ENCODE results near the gene PMPCB. TPM values are rescaled to one million over a fixed set of nuclear protein-coding genes. Genes with fewer than 3 reads are reported as not detected.

PMPCB gene
- total and polyA plus RNA-seq, 7 experiments from 2014 or later: 55.2 to 95.7 (median 76.9) TPM

GRCh38 chr7:103293526-103293925 lies 3.7 kb upstream of the PMPCB start:
- ChIA-PET POLR2A (no interaction called here), CTCF (no interaction called here)
- ATAC-seq: no peak
- Mint-ChIP-seq H3K36me3 (no peaks in the 10 kb centered on the region), H3K4me1 (peaks cover 12 to 29% (median 19%) of the 10 kb centered on the region in 7 donors), H3K27ac (no peak overlapping the region), H3K27me3 (peaks cover 0 to 19% (median 10%) of the 10 kb centered on the region in 5 donors), H3K9me3 (peaks cover 0 to 1% (median 0%) of the 10 kb centered on the region in 11 donors), H3K4me3 (no peak overlapping the region)
- Histone ChIP-seq H3K4me3 (ENCODE audit: low read length) (no peak overlapping the region), H3K27me3 (ENCODE audit: control insufficient read depth in 2 of 2, insufficient read depth in 2 of 2, low read length in 2 of 2) (no peaks in the 10 kb centered on the region), H3K27ac (ENCODE audit: low read depth, low read length) (no peak overlapping the region), H3K4me1 (ENCODE audit: control insufficient read depth in 2 of 2, insufficient read depth in 2 of 2, low read length in 2 of 2) (peaks cover 9 to 14% of the 10 kb centered on the region in 2 donors), H3K36me3 (ENCODE audit: control insufficient read depth in 2 of 3, insufficient read depth in 3 of 3, low read length in 3 of 3) (peaks cover 0 to 3% (median 0%) of the 10 kb centered on the region in 3 experiments), H3K9me3 (ENCODE audit: control insufficient read depth in 2 of 3, low read length in 3 of 3) (no peaks in the 10 kb centered on the region)
- intact Hi-C loops (cut with micrococcal nuclease): loop anchor here in 1 of 2 donors (10.0 kb wide), 1 partner anchor 1551 kb away; no protein-coding TSS in a partner anchor
- no peak for DNase-seq

- peaks cover 0 to 15% (median 11%) of the 10 kb centered on the region in 5 donors for H3K36me3 Mint-ChIP-seq
- peak overlapping the region; percentile 83 to 96 (median 90) for H3K4me3 Mint-ChIP-seq
- Histone ChIP-seq H3K9me3 (ENCODE audit: control insufficient read depth in 2 of 3, low read length in 3 of 3) (no peaks in the 10 kb centered on the region), H3K4me1 (ENCODE audit: control insufficient read depth in 2 of 2, insufficient read depth in 2 of 2, low read length in 2 of 2) (peaks cover 16 to 19% of the 10 kb centered on the region in 2 donors), H3K4me3 (ENCODE audit: low read length) (peak overlapping the region; percentile 80), H3K27me3 (ENCODE audit: control insufficient read depth in 2 of 2, insufficient read depth in 2 of 2, low read length in 2 of 2) (no peaks in the 10 kb centered on the region), H3K27ac (ENCODE audit: low read depth, low read length) (peak overlapping the region; percentile 90), H3K36me3 (ENCODE audit: control insufficient read depth in 2 of 3, insufficient read depth in 3 of 3, low read length in 3 of 3) (peaks cover 9 to 39% (median 14%) of the 10 kb centered on the region in 3 experiments)
- peak overlapping the region; percentile 80 to 94 (median 92) for H3K27ac Mint-ChIP-seq
- H3K9me3 Mint-ChIP-seq: peaks cover 0 to 1% (median 0%) of the 10 kb centered on the region in 11 donors
- intact Hi-C loops (cut with micrococcal nuclease): loop anchor here (1.0 to 10.0 kb wide), 13 partner anchors 18 to 1715 kb away; partner anchors contain the start of genes DNAJC2 (in 2 of the 2), ORC5 (in 2 of the 2), ARMC10 (in 1 of the 2) and FAM185A (in 1 of the 2)
- CTCF ChIA-PET: interaction anchor here (1.0 kb wide), 1 partner anchor 45 kb away, joined by 3 read pairs; no protein-coding TSS in a partner anchor
- no peak for ATAC-seq
- POLR2A ChIA-PET: interaction anchor here (0.5 to 2.9 kb wide), 3 partner anchors 13 to 50 kb away, joined by 3 to 18 read pairs (median 6); partner anchors contain the start of gene PSMC2
- H3K27me3 Mint-ChIP-seq: peaks cover 0 to 4% (median 0%) of the 10 kb centered on the region in 5 donors
- DNase-seq: no peak
- H3K4me1 Mint-ChIP-seq: peaks cover 21 to 50% (median 40%) of the 10 kb centered on the region in 7 donors
Observed at GRCh38 chr7:103297837-103298179, 573 bp downstream of the PMPCB start.

GRCh38 chr7:103299660-103300059 lies 2.4 kb downstream of the PMPCB start:
- H3K27ac Mint-ChIP-seq: no peak overlapping the region

GRCh38 chr7:103301441-103301840 lies 4.2 kb downstream of the PMPCB start:
- H3K4me3 ChIP-seq (ENCODE audit: low read length): no peak overlapping the region
- Mint-ChIP-seq H3K4me3 (no peak overlapping the region), H3K4me1 (peaks cover 24 to 48% (median 41%) of the 10 kb centered on the region in 7 donors), H3K27me3 (no peaks in the 10 kb centered on the region), H3K9me3 (peaks cover 0 to 1% (median 0%) of the 10 kb centered on the region in 11 donors), H3K27ac (peak overlapping the region in 2 of 9 donors; percentile 25 to 38), H3K36me3 (peaks cover 0 to 29% (median 19%) of the 10 kb centered on the region in 5 donors)
- POLR2A ChIA-PET: interaction anchor here (0.6 kb wide), 1 partner anchor 102 kb away, joined by 3 read pairs; no protein-coding TSS in a partner anchor
- H3K36me3 ChIP-seq (ENCODE audit: control insufficient read depth in 2 of 3, insufficient read depth in 3 of 3, low read length in 3 of 3): peaks cover 22 to 71% (median 23%) of the 10 kb centered on the region in 3 experiments
- ATAC-seq: no peak
- peaks cover 16 to 19% of the 10 kb centered on the region in 2 donors for H3K4me1 ChIP-seq (ENCODE audit: control insufficient read depth in 2 of 2, insufficient read depth in 2 of 2, low read length in 2 of 2)
- H3K9me3 ChIP-seq (ENCODE audit: control insufficient read depth in 2 of 3, low read length in 3 of 3): no peaks in the 10 kb centered on the region
- CTCF ChIA-PET: interaction anchor here (0.6 kb wide), 1 partner anchor 45 kb away, joined by 4 read pairs; no protein-coding TSS in a partner anchor
- no peaks in the 10 kb centered on the region for H3K27me3 ChIP-seq (ENCODE audit: control insufficient read depth in 2 of 2, insufficient read depth in 2 of 2, low read length in 2 of 2)
- intact Hi-C loops (cut with micrococcal nuclease): no loop called here
- DNase-seq: no peak
- no peak overlapping the region for H3K27ac ChIP-seq (ENCODE audit: low read depth, low read length)

More at GRCh38 chr7:103299660-103300059, 2.4 kb downstream of the PMPCB start:
- Histone ChIP-seq H3K27ac (ENCODE audit: low read depth, low read length) (no peak overlapping the region), H3K4me3 (ENCODE audit: low read length) (no peak overlapping the region), H3K9me3 (ENCODE audit: control insufficient read depth in 2 of 3, low read length in 3 of 3) (no peaks in the 10 kb centered on the region), H3K4me1 (ENCODE audit: control insufficient read depth in 2 of 2, insufficient read depth in 2 of 2, low read length in 2 of 2) (peaks cover 16 to 19% of the 10 kb centered on the region in 2 donors), H3K36me3 (ENCODE audit: control insufficient read depth in 2 of 3, insufficient read depth in 3 of 3, low read length in 3 of 3) (peaks cover 22 to 54% (median 23%) of the 10 kb centered on the region in 3 experiments), H3K27me3 (ENCODE audit: control insufficient read depth in 2 of 2, insufficient read depth in 2 of 2, low read length in 2 of 2) (no peaks in the 10 kb centered on the region)
- H3K4me1 Mint-ChIP-seq: peaks cover 24 to 58% (median 43%) of the 10 kb centered on the region in 7 donors
- H3K27me3 Mint-ChIP-seq: no peaks in the 10 kb centered on the region
- H3K9me3 Mint-ChIP-seq: peaks cover 0 to 1% (median 0%) of the 10 kb centered on the region in 11 donors
- DNase-seq: no peak
- ChIA-PET CTCF (interaction anchor here (1.1 kb wide), 1 partner anchor 49 kb away, joined by 3 read pairs; no protein-coding TSS in a partner anchor), POLR2A (interaction anchor here (1.0 to 1.6 kb wide), 4 partner anchors 9 to 51 kb away, joined by 3 to 4 read pairs (median 4); partner anchors contain the start of gene DNAJC2)
- peak overlapping the region in 1 of 10 donors; percentile 90 for H3K4me3 Mint-ChIP-seq
- intact Hi-C loops (cut with micrococcal nuclease): loop anchor here (5.0 to 10.0 kb wide), 5 partner anchors 222 to 1618 kb away; partner anchors contain the start of genes ARMC10 (in 1 of the 2) and ORC5 (in 1 of the 2)
- no peak for ATAC-seq
- peaks cover 0 to 24% (median 15%) of the 10 kb centered on the region in 5 donors for H3K36me3 Mint-ChIP-seq

- H3K36me3 ChIP-seq (ENCODE audit: control insufficient read depth in 2 of 3, insufficient read depth in 3 of 3, low read length in 3 of 3): peaks cover 41 to 91% (median 45%) of the 10 kb centered on the region in 3 experiments
- Mint-ChIP-seq H3K4me3 (no peak overlapping the region), H3K36me3 (peaks cover 0 to 27% (median 18%) of the 10 kb centered on the region in 5 donors), H3K27ac (peak overlapping the region in 1 of 9 donors; percentile 14), H3K4me1 (peaks cover 4 to 13% (median 6%) of the 10 kb centered on the region in 7 donors), H3K9me3 (no peaks in the 10 kb centered on the region), H3K27me3 (no peaks in the 10 kb centered on the region)
- no peaks in the 10 kb centered on the region for H3K27me3 ChIP-seq (ENCODE audit: control insufficient read depth in 2 of 2, insufficient read depth in 2 of 2, low read length in 2 of 2)
- H3K27ac ChIP-seq (ENCODE audit: low read depth, low read length): no peak overlapping the region
- ATAC-seq (no peak), DNase-seq (no peak)
- POLR2A ChIA-PET: interaction anchor here (1.1 kb wide), 1 partner anchor 7 kb away, joined by 3 read pairs; no protein-coding TSS in a partner anchor
- intact Hi-C loops (cut with micrococcal nuclease): no loop called here
- no peaks in the 10 kb centered on the region for H3K4me1 ChIP-seq (ENCODE audit: control insufficient read depth in 2 of 2, insufficient read depth in 2 of 2, low read length in 2 of 2)
- no peak overlapping the region for H3K4me3 ChIP-seq (ENCODE audit: low read length)
- no peaks in the 10 kb centered on the region for H3K9me3 ChIP-seq (ENCODE audit: control insufficient read depth in 2 of 3, low read length in 3 of 3)
- CTCF ChIA-PET: no interaction called here
Observed at GRCh38 chr7:103307503-103308231, 10.4 kb downstream of the PMPCB start.

- CTCF ChIA-PET: no interaction called here
- POLR2A ChIA-PET: no interaction called here
- Mint-ChIP-seq H3K27me3 (no peaks in the 10 kb centered on the region), H3K4me1 (peaks cover 0 to 13% (median 0%) of the 10 kb centered on the region in 7 donors), H3K9me3 (no peaks in the 10 kb centered on the region), H3K4me3 (no peak overlapping the region), H3K27ac (peak overlapping the region in 5 of 9 donors; percentile 13 to 56 (median 33)), H3K36me3 (peaks cover 10 to 47% (median 30%) of the 10 kb centered on the region in 5 donors)
- Histone ChIP-seq H3K27ac (ENCODE audit: low read depth, low read length) (no peak overlapping the region), H3K4me3 (ENCODE audit: low read length) (no peak overlapping the region), H3K27me3 (ENCODE audit: control insufficient read depth in 2 of 2, insufficient read depth in 2 of 2, low read length in 2 of 2) (no peaks in the 10 kb centered on the region), H3K36me3 (ENCODE audit: control insufficient read depth in 2 of 3, insufficient read depth in 3 of 3, low read length in 3 of 3) (peaks cover 27 to 97% (median 59%) of the 10 kb centered on the region in 3 experiments), H3K4me1 (ENCODE audit: control insufficient read depth in 2 of 2, insufficient read depth in 2 of 2, low read length in 2 of 2) (no peaks in the 10 kb centered on the region), H3K9me3 (ENCODE audit: control insufficient read depth in 2 of 3, low read length in 3 of 3) (no peaks in the 10 kb centered on the region)
- DNase-seq: no peak
- intact Hi-C loops (cut with micrococcal nuclease): no loop called here
- no peak for ATAC-seq
Observed at GRCh38 chr7:103314852-103315251, 17.6 kb downstream of the PMPCB start.
